Osteoblast (primary cell): ENCODE data around the gene SLC2A1. TPM values are rescaled to one million over a fixed set of nuclear protein-coding genes. Genes with fewer than 3 reads are reported as not detected.

Experiments used
- DNase-seq: peaks from one replicate; pipeline ENCODE4 v3.0.0; 2011; ENCODE audit warnings: low spot score, mixed read lengths; ENCODE audit not compliant: insufficient read length; ENCODE audit errors: missing footprints
- H2AFZ ChIP-seq: 2 replicates; pipeline ENCODE4 v1.6.0; 2011; ENCODE audit warnings: mild to moderate bottlenecking, low read length
- H3K27ac ChIP-seq: 2 replicates; pipeline ENCODE4 v1.5.1; 2011; ENCODE audit warnings: mild to moderate bottlenecking, low read depth, low read length, moderate library complexity
- H3K27me3 ChIP-seq: 2 replicates; pipeline ENCODE4 v1.6.0; 2012; ENCODE audit warnings: mild to moderate bottlenecking, control low read depth, inconsistent platforms, low read length, moderate library complexity; ENCODE audit not compliant: insufficient read depth
- H3K36me3 ChIP-seq: 2 replicates; pipeline ENCODE4 v1.5.1; 2011; ENCODE audit warnings: mild to moderate bottlenecking, low read length, control low read depth, moderate library complexity; ENCODE audit not compliant: insufficient read depth
- H3K4me1 ChIP-seq: 2 replicates; pipeline ENCODE4 v1.5.1; 2011; ENCODE audit warnings: mild to moderate bottlenecking, low read length, control low read depth, moderate library complexity; ENCODE audit not compliant: insufficient read depth
- H3K4me2 ChIP-seq: 2 replicates; pipeline ENCODE4 v1.6.0; 2011; ENCODE audit warnings: mild to moderate bottlenecking, low read length; ENCODE audit not compliant: insufficient read depth
- H3K4me3 ChIP-seq: fragments of 200-600 bp; sonication (generic); 3 replicates; pipeline ENCODE4 v1.5.1; 2012; ENCODE audit warnings: mild to moderate bottlenecking, low read length, inconsistent platforms; ENCODE audit not compliant: insufficient read depth
- H3K79me2 ChIP-seq: 2 replicates; pipeline ENCODE4 v1.6.0; 2012; ENCODE audit warnings: mild to moderate bottlenecking, low read length, control low read depth, inconsistent platforms; ENCODE audit not compliant: insufficient read depth
- H3K9me3 ChIP-seq: 2 replicates; pipeline ENCODE4 v1.5.1; 2011; ENCODE audit warnings: low read depth, low read length, control low read depth
- H4K20me1 ChIP-seq: 2 replicates; pipeline ENCODE4 v1.6.0; 2012; ENCODE audit warnings: mild to moderate bottlenecking, low read length, control low read depth; ENCODE audit not compliant: insufficient read depth
- total RNA-seq: library from RNA; depleted of rRNA; stranded (reverse); fragments of >200 nt; gene quantifications from 2 replicates; pipeline ENCODE4 v1.2.3, GENCODE V29; 2012
- TF ChIP-seq, protein P1 (sequence below): IDR thresholded peaks from 2 replicates; pipeline ENCODE4 v1.5.1; 2011; ENCODE audit warnings: mild to moderate bottlenecking, low read depth, low read length, moderate library complexity; ENCODE audit errors: extremely low read depth

Gene SLC2A1
- 28.3 and 43.4 TPM in 2 replicates for total RNA-seq

DNA sequence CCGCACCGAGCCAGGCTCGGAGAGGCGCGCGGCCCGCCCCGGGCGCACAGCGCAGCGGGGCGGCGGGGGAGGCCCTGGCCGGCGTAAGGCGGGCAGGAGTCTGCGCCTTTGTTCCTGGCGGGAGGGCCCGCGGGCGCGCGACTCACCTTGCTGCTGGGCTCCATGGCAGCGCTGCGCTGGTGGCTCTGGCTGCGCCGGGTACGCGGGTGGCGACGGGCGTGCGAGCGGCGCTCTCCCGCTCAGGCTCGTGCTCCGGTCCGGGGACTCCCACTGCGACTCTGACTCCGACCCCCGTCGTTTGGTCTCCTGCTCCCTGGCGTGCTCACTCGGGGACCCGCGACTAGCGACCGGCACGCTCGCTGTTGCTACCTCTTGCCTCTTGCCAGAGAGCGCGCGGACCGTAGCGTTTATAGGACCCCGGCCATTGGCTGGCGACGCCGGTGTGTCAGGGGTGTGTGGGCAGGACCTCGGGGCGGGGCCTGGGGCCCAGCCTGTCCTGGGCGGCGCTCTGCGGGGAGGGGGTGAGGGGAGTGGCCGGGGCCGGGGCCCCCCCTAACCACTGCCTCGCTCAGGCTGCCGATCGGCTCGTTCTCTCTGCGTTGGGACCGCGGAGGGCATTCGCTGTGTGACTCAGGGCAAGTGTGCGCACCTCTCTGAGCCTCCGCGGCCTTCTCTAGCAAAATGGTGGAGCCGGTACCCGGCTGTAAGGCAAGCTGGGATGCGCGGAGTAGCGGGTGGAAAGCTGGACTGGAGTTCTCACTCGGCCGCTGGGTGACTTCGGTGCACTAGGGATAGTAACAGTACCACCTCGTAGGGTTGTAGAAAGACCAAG lies at the start of gene SLC2A1:
SLC2A1 (minus strand) TSS at position 381 of the 832 bp plus-strand sequence; CDS start at position 164, 217 bp downstream.
- peak; percentile 99 for DNase-seq
- TF ChIP-seq, protein P1, sequence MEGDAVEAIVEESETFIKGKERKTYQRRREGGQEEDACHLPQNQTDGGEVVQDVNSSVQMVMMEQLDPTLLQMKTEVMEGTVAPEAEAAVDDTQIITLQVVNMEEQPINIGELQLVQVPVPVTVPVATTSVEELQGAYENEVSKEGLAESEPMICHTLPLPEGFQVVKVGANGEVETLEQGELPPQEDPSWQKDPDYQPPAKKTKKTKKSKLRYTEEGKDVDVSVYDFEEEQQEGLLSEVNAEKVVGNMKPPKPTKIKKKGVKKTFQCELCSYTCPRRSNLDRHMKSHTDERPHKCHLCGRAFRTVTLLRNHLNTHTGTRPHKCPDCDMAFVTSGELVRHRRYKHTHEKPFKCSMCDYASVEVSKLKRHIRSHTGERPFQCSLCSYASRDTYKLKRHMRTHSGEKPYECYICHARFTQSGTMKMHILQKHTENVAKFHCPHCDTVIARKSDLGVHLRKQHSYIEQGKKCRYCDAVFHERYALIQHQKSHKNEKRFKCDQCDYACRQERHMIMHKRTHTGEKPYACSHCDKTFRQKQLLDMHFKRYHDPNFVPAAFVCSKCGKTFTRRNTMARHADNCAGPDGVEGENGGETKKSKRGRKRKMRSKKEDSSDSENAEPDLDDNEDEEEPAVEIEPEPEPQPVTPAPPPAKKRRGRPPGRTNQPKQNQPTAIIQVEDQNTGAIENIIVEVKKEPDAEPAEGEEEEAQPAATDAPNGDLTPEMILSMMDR = no peak
- Histone ChIP-seq H3K4me2 (peak within 1 kb of the TSS; percentile 100), H3K4me3 (peak within 1 kb of the TSS; percentile 93), H3K27ac (peak within 1 kb of the TSS; percentile 76), H3K27me3 (no peaks in the 10 kb centered on the region), H2AFZ (peak within 1 kb of the TSS; percentile 98), H3K9me3 (no peaks in the 10 kb centered on the region), H3K36me3 (no peaks in the 10 kb centered on the region), H3K4me1 (peaks cover 35% of the 10 kb centered on the region), H3K79me2 (peaks cover 40% of the 10 kb centered on the region), H4K20me1 (peaks cover 6% of the 10 kb centered on the region)

DNA sequence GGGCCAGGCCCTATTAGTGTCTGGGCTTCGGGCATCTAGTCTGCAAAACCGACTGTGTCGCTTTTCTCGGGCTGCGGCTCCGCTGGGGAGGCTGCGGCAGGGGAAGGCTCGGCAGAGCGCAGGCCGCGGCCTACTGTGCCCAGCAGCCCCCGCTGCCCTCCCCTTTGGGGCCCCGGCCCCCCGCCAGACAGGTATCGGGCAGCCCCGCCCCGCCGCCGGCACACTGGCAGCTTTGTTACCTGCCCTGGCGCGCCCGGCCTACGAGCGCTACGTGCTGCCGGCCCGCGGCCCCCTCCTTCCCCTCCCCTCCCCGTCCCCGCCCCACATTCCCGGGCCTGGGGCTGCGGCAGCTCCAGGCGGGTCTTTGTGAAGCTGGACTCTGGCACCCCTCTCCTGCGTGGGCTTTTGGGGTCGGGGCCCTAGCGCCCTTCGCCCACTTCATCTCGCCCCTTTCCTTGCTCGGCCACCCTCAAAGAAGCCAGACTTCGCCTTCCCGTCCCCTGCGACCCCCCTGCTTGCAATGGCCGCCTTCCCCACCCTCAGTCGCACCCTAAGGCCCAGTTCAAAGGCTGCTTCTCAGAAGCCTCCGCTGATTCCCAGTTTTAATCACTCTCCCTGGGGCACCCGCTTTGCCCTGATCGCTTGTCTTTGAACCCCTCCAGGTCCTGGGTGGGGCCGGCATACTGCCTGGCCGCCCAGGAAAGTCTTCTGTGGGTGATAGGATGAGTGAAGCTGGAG lies 48.9 kb upstream of the SLC2A1 start:
- no peak for DNase-seq
- Histone ChIP-seq H3K4me3 (no peak overlapping the region), H3K4me1 (no peaks in the 10 kb centered on the region), H3K79me2 (no peaks in the 10 kb centered on the region), H4K20me1 (no peaks in the 10 kb centered on the region), H3K36me3 (no peaks in the 10 kb centered on the region), H3K9me3 (no peaks in the 10 kb centered on the region), H3K27me3 (peaks cover 46% of the 10 kb centered on the region), H3K27ac (no peak overlapping the region), H2AFZ (no peak overlapping the region), H3K4me2 (no peak overlapping the region)
- TF ChIP-seq, protein P1 = no peak

- H3K9me3 ChIP-seq = no peaks in the 10 kb centered on the region
- H3K79me2 ChIP-seq = no peaks in the 10 kb centered on the region
- H4K20me1 ChIP-seq = no peaks in the 10 kb centered on the region
- no peaks in the 10 kb centered on the region for H3K36me3 ChIP-seq
- no peak overlapping the region for H3K4me2 ChIP-seq
- H3K4me1 ChIP-seq = no peaks in the 10 kb centered on the region
- TF ChIP-seq, protein P1 = no peak
- H3K27me3 ChIP-seq = peaks cover 40% of the 10 kb centered on the region
- H3K4me3 ChIP-seq = no peak overlapping the region
- DNase-seq = peak; percentile 58
- no peak overlapping the region for H3K27ac ChIP-seq
- H2AFZ ChIP-seq = no peak overlapping the region
Measured at GRCh38 chr1:43005460-43006361, 47.0 kb upstream of the SLC2A1 start.
